ENCODE results near the gene CUBN.

CUBN gene

DNA sequence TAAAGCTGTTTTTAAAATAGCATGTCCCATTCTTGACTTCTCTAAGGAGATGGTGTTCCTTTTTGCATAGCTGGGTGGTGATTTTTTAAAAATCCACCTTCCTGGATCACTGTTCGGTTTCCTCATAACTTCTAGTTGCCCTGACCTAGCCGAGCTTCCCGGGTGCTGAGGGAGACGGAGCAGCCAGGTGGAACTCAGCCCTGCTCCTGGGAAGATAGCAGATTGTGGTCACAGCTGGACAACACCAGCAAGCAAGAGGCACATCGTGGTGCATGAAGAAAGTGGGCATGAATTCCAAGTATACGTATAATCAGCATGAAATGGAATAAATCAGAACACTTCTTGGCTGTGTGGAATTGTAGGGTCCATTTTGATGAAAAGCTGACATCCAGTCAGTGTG, 238.9 kb downstream of the CUBN start:
- H3K4me3 ChIP-seq (ENCODE audit: low read depth, low read length): no peak overlapping the region
- no peak for DNase-seq (ENCODE audit: low read depth)
- TF ChIP-seq, protein P1, sequence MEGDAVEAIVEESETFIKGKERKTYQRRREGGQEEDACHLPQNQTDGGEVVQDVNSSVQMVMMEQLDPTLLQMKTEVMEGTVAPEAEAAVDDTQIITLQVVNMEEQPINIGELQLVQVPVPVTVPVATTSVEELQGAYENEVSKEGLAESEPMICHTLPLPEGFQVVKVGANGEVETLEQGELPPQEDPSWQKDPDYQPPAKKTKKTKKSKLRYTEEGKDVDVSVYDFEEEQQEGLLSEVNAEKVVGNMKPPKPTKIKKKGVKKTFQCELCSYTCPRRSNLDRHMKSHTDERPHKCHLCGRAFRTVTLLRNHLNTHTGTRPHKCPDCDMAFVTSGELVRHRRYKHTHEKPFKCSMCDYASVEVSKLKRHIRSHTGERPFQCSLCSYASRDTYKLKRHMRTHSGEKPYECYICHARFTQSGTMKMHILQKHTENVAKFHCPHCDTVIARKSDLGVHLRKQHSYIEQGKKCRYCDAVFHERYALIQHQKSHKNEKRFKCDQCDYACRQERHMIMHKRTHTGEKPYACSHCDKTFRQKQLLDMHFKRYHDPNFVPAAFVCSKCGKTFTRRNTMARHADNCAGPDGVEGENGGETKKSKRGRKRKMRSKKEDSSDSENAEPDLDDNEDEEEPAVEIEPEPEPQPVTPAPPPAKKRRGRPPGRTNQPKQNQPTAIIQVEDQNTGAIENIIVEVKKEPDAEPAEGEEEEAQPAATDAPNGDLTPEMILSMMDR (IDR thresholded peaks at IDR 0.05; ENCODE audit: insufficient read depth, low read depth, low read length, missing control alignments): no peak

DNA sequence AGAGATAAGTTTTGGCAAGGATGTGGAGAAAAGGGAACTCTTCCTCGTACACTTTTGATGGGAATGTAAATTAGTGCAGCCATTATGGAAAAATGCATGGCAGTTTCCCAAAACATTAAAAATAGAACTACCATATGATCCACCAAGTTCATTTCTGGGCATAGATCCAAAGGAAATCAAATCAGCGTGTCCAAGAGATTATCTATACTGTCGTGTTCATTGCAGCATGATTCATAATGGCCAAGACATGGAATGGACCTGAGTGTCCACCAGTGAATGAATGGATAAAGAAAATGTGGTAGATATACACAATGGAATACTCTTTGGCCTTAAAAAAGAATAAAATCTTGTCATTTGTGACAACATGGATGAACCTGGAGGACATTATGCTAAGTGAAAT, 242.0 kb downstream of the CUBN start:
- TF ChIP-seq, protein P1 (IDR thresholded peaks at IDR 0.05; ENCODE audit: insufficient read depth, low read depth, low read length, missing control alignments): no peak
- no peak overlapping the region for H3K4me3 ChIP-seq (ENCODE audit: low read depth, low read length)
- no peak for DNase-seq (ENCODE audit: low read depth)

DNA sequence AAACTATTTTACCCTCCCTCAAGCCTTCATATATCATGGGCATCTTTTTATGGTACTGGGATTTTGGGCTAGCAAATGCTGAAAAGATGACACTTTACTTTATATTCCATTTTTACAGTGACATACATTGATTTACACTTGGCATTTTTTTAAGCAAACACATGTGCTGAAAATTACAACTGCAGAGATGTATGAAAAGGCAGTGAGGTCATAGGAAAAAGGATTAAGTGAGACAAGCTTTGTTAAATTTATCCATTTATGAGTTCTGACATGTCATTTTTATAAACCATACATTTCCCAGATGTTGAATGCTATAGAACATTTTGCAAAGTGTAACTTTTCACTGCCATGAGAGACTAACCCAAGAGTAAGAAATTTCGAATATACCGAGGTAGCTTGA, 243.6 kb downstream of the CUBN start:
- TF ChIP-seq, protein P1 (IDR thresholded peaks at IDR 0.05; ENCODE audit: insufficient read depth, low read depth, low read length, missing control alignments): no peak
- no peak overlapping the region for H3K4me3 ChIP-seq (ENCODE audit: low read depth, low read length)
- DNase-seq (ENCODE audit: low read depth): no peak

DNA sequence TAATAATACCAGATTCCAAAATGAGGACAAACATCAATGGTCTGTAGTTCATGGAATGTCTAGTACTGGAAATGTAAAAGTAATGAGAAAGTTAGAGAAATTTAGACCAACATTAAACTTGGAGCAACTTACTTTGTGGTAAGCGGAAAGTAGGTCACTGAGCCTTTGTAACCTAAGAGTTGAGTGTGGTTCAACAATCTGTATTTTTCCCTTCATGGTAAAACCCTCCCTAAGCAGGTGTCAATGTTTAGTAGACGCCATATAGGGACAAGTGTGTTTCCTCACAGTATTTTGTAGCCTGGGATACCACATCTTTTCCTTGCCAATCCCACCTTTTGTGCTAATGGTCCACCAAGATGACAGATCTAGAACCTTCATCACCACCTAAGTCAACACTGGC, 245.1 kb downstream of the CUBN start:
- no peak for DNase-seq (ENCODE audit: low read depth)
- H3K4me3 ChIP-seq (ENCODE audit: low read depth, low read length): no peak overlapping the region
- TF ChIP-seq, protein P1 (IDR thresholded peaks at IDR 0.05; ENCODE audit: insufficient read depth, low read depth, low read length, missing control alignments): no peak

DNA sequence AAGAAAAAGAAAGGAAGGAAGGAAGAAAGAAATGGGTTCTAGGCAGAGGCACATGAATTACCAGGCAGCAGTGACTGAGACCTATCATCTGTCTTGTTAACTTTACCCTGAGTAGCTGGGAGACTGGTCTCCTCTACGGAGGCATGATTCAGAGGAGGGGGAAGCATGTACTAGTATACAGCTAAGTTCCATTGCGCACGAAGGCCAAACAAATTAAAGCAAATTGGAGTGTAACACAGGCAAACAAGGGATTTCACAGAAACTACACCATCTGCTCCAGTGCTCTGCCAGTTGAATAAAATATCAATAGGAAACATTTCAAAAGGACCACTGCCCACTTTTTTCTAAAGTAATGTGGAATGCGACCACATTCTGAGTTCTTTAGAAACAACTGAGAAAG, 246.5 kb downstream of the CUBN start:
- no peak for DNase-seq (ENCODE audit: low read depth)
- TF ChIP-seq, protein P1 (IDR thresholded peaks at IDR 0.05; ENCODE audit: insufficient read depth, low read depth, low read length, missing control alignments): no peak
- H3K4me3 ChIP-seq (ENCODE audit: low read depth, low read length): no peak overlapping the region

DNA sequence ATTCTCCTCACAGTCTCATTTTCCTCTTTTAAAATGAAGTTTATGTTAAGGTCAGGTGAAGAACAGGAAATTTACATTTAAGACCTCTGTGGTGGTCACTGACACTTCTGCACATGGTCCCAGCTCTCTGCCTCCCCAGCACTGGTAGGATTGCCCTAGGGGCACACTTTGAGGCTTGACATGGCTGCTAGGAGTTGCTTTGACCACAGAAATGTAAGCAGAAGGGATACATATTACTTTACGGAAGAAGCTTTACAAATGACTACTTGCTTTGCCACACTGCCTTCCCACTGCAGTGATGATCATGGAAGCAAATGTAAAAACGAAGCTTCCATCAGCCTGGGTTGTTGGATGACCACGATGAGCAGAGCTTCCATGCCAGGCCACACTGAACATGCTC, 259.3 kb downstream of the CUBN start:
- no peak overlapping the region for H3K4me3 ChIP-seq (ENCODE audit: low read depth, low read length)
- no peak for DNase-seq (ENCODE audit: low read depth)
- TF ChIP-seq, protein P1 (IDR thresholded peaks at IDR 0.05; ENCODE audit: insufficient read depth, low read depth, low read length, missing control alignments): no peak

DNA sequence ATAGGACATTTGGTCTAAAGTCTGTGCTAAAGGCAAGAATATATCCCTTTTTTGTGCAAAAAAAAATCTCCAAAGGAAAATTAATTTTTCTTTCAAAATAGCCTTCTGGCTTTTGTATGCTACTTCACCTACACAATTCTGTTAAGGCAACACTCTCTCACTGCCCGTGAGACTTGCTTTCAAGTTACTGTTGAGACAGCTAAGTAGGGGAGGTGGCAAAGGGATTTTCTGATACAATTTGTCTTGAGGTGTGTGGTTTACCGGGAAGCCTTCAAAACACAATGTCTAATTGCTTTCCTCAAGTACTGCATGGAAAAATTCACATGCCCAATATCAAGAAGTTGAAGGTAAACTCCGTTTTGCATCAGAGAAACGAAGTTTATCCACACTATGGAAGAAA, 261.6 kb downstream of the CUBN start:
- no peak overlapping the region for H3K4me3 ChIP-seq (ENCODE audit: low read depth, low read length)
- no peak for DNase-seq (ENCODE audit: low read depth)
- TF ChIP-seq, protein P1 (IDR thresholded peaks at IDR 0.05; ENCODE audit: insufficient read depth, low read depth, low read length, missing control alignments): no peak
